SU-DHL-6 (cell line): Measurements from ENCODE around the gene EPHB3.

Experiments
- H2AFZ ChIP-seq: fragments of 200-600 bp; sonication (generic); 2 replicates; pipeline ENCODE4 v1.6.1; 2014; ENCODE audit warnings: low read depth, mild to moderate bottlenecking, moderate library complexity, mixed read lengths, antibody characterized with exemption, low read length; ENCODE audit not compliant: severe bottlenecking
- H3F3A ChIP-seq: fragments of 200-600 bp; shearing (Covaris generic); 2 replicates; pipeline ENCODE4 v1.6.0; 2016; ENCODE audit warnings: antibody characterized with exemption, mild to moderate bottlenecking; ENCODE audit not compliant: insufficient read depth
- H3K27ac ChIP-seq: fragments of 200-600 bp; sonication (generic); 2 replicates; pipeline ENCODE4 v1.5.1; 2016; ENCODE audit warnings: low read depth, mild to moderate bottlenecking, low read length, moderate library complexity, mixed read lengths
- H3K27me3 ChIP-seq: fragments of 200-600 bp; sonication (generic), shearing (Covaris generic); 2 replicates; pipeline ENCODE4 v1.6.0; 2014; ENCODE audit warnings: mild to moderate bottlenecking, low read length
- H3K36me3 ChIP-seq: fragments of 200-600 bp; sonication (generic); 2 replicates; pipeline ENCODE4 v1.6.1; 2014; ENCODE audit warnings: mild to moderate bottlenecking, low read length, mixed read lengths
- H3K4me2 ChIP-seq: fragments of 300-600, 200-600 bp; shearing (Covaris generic), sonication (generic); 2 replicates; pipeline ENCODE4 v1.6.0; 2014; ENCODE audit warnings: low read length, low read depth, mild to moderate bottlenecking; ENCODE audit not compliant: poor library complexity, severe bottlenecking
- H3K4me3 ChIP-seq: fragments of 200-600 bp; sonication (generic); 2 replicates; pipeline ENCODE4 v1.5.1; 2014; ENCODE audit warnings: antibody characterized with exemption, low read length, mild to moderate bottlenecking, mixed read lengths; ENCODE audit not compliant: insufficient read depth, poor library complexity, severe bottlenecking
- H3K79me2 ChIP-seq: fragments of 200-600 bp; sonication (generic); 2 replicates; pipeline ENCODE4 v1.6.1; 2014; ENCODE audit warnings: mild to moderate bottlenecking, low read length, moderate library complexity; ENCODE audit not compliant: insufficient read depth
- H3K9ac ChIP-seq: fragments of 200-600 bp; sonication (generic); 2 replicates; pipeline ENCODE4 v1.7.0; 2014; ENCODE audit warnings: mild to moderate bottlenecking, low read length
- H3K9me2 ChIP-seq: fragments of 200-600 bp; sonication (generic); replicated peaks from 2 replicates; pipeline ENCODE4 v1.6.1; 2014; ENCODE audit warnings: low read length; ENCODE audit not compliant: insufficient read depth
- H3K9me3 ChIP-seq: fragments of 200-600 bp; sonication (generic); 2 replicates; pipeline ENCODE4 v1.6.1; 2014; ENCODE audit warnings: low read length, mixed read lengths; ENCODE audit not compliant: insufficient read depth
- H4K20me1 ChIP-seq: fragments of 200-600 bp; sonication (generic); 2 replicates; pipeline ENCODE4 v1.6.1; 2014; ENCODE audit warnings: low read depth, mild to moderate bottlenecking, antibody characterized with exemption, low read length, moderate library complexity, mixed read lengths
- CTCF ChIP-seq: fragments of 200-600 bp; sonication (generic); IDR thresholded peaks from one replicate; pipeline ENCODE4 v1.5.1; 2017; ENCODE audit warnings: antibody characterized with exemption, mild to moderate bottlenecking, low read length, moderate library complexity; ENCODE audit not compliant: insufficient read depth, poor library complexity, severe bottlenecking
- EZH2phosphoT487 ChIP-seq: fragments of 200-600 bp; sonication (generic), shearing (Covaris generic); conservative IDR thresholded peaks from 2 replicates; pipeline ENCODE4 v1.6.1; 2018; ENCODE audit warnings: mild to moderate bottlenecking, antibody characterized with exemption, low read length, moderate library complexity, mixed read lengths

EPHB3 gene

GRCh38 chr3:184578822-184579221 is 17.2 kb downstream of the EPHB3 start:
- no peak overlapping the region for H3K27ac ChIP-seq
- no peak overlapping the region for H2AFZ ChIP-seq
- no peaks in the 10 kb centered on the region for H3K9me2 ChIP-seq
- no peaks in the 10 kb centered on the region for H4K20me1 ChIP-seq
- no peak overlapping the region for H3K4me2 ChIP-seq
- H3K36me3 ChIP-seq = no peaks in the 10 kb centered on the region
- H3K27me3 ChIP-seq = no peaks in the 10 kb centered on the region
- no peak for TF ChIP-seq EZH2phosphoT487
- TF ChIP-seq CTCF = no peak
- no peaks in the 10 kb centered on the region for H3K9me3 ChIP-seq
- H3K9ac ChIP-seq = no peak overlapping the region
- H3K4me3 ChIP-seq = no peak overlapping the region
- no peaks in the 10 kb centered on the region for H3K79me2 ChIP-seq
- no peaks in the 10 kb centered on the region for H3F3A ChIP-seq

GRCh38 chr3:184579513-184579912 is 17.9 kb downstream of the EPHB3 start:
- Histone ChIP-seq H3F3A (no peaks in the 10 kb centered on the region), H3K79me2 (no peaks in the 10 kb centered on the region), H3K27ac (no peak overlapping the region), H2AFZ (no peak overlapping the region), H3K9ac (no peak overlapping the region), H3K9me2 (no peaks in the 10 kb centered on the region), H3K36me3 (no peaks in the 10 kb centered on the region), H4K20me1 (no peaks in the 10 kb centered on the region), H3K4me2 (no peak overlapping the region), H3K27me3 (no peaks in the 10 kb centered on the region), H3K9me3 (no peaks in the 10 kb centered on the region), H3K4me3 (no peak overlapping the region)
- no peak for TF ChIP-seq EZH2phosphoT487
- no peak for TF ChIP-seq CTCF

- no peak for TF ChIP-seq EZH2phosphoT487
- TF ChIP-seq CTCF = no peak
- H3K27ac ChIP-seq = no peak overlapping the region
- no peaks in the 10 kb centered on the region for H3K79me2 ChIP-seq
- no peaks in the 10 kb centered on the region for H3K36me3 ChIP-seq
- no peaks in the 10 kb centered on the region for H3K9me3 ChIP-seq
- H3K4me2 ChIP-seq = no peak overlapping the region
- no peak overlapping the region for H3K4me3 ChIP-seq
- no peak overlapping the region for H3K9ac ChIP-seq
- no peaks in the 10 kb centered on the region for H4K20me1 ChIP-seq
- H3F3A ChIP-seq = no peaks in the 10 kb centered on the region
- H2AFZ ChIP-seq = no peak overlapping the region
- no peaks in the 10 kb centered on the region for H3K27me3 ChIP-seq
- no peaks in the 10 kb centered on the region for H3K9me2 ChIP-seq
Measured at GRCh38 chr3:184580376-184580775, 18.8 kb downstream of the EPHB3 start.

GRCh38 chr3:184581331-184581855 is 19.8 kb downstream of the EPHB3 start:
- Histone ChIP-seq H3K9ac (no peak overlapping the region), H3K79me2 (no peaks in the 10 kb centered on the region), H3K27ac (no peak overlapping the region), H3K9me2 (no peaks in the 10 kb centered on the region), H3F3A (no peaks in the 10 kb centered on the region), H4K20me1 (no peaks in the 10 kb centered on the region), H3K36me3 (no peaks in the 10 kb centered on the region), H3K4me2 (no peak overlapping the region), H3K9me3 (no peaks in the 10 kb centered on the region), H3K27me3 (no peaks in the 10 kb centered on the region), H3K4me3 (no peak overlapping the region), H2AFZ (no peak overlapping the region)
- TF ChIP-seq EZH2phosphoT487 = no peak
- TF ChIP-seq CTCF = no peak
